HCT116 (cell line): Measurements from ENCODE around the gene KCNIP3. TPM values are rescaled to one million over a fixed set of nuclear protein-coding genes. Genes with fewer than 3 reads are reported as not detected.

ENCODE experiments used
- ATAC-seq: fragments of 200-7000 bp; cut with Tn5 transposase; 2 replicates; pipeline ENCODE4 v1.9.1; 2020; ENCODE audit warnings: mild to moderate bottlenecking, moderate library complexity
- BruUV-seq: library from RNA; stranded (reverse); fragments of 400-500 nt; replicated peaks from 2 replicates; lab custom pipeline; 2021; lab: Mats Ljungman, UMichigan
- CTCF ChIA-PET: fragments of 300-600 bp; sonication (Branson Sonifier 250); formaldehyde crosslinking; loops from one replicate; lab custom pipeline; 2021; ENCODE audit warnings: antibody characterized with exemption; lab: Charles Lee
- POLR2A ChIA-PET: fragments of 300-600, 350-600 bp; sonication (Branson Sonifier 250); formaldehyde crosslinking; loops from one replicate; lab custom pipeline; 2021; ENCODE audit warnings: antibody characterized with exemption; lab: Charles Lee
- RAD21 ChIA-PET, 2 experiments: fragments of 300-600 bp; sonication (Branson Sonifier 250); formaldehyde crosslinking; loops; one replicate each; lab custom pipeline; 2023; ENCODE audit warnings: low total read pairs in 2 of 2; ENCODE audit not compliant: uncharacterized antibody in 2 of 2, unreplicated experiment in 2 of 2, low non-redundant PET in 1 of 2; lab: Charles Lee
- DNase-seq: peaks from one replicate; pipeline ENCODE4 v3.0.0-alpha.2; 2010; ENCODE audit warnings: low read depth, low spot score
- H2AFZ ChIP-seq: fragments of 200-600 bp; shearing (Covaris generic), sonication (generic); 2 replicates; pipeline ENCODE4 v1.6.1; 2017; ENCODE audit warnings: low read depth, mixed run types, mixed read lengths, antibody characterized with exemption, low read length; ENCODE audit not compliant: poor library complexity, severe bottlenecking
- H3K27ac ChIP-seq: 2 replicates; pipeline ENCODE4 v1.5.1; 2012; ENCODE audit warnings: low read depth, low read length
- H3K27me3 ChIP-seq: fragments of 200-600 bp; sonication (generic); 2 replicates; pipeline ENCODE4 v1.6.1; 2016; ENCODE audit warnings: mixed run types, low read length, mixed read lengths; ENCODE audit not compliant: insufficient read depth
- H3K36me3 ChIP-seq, 2 experiments: fragments of 200-500 bp in 1 of 2; fragments of 200-600 bp in 1 of 2; sonication (Bioruptor generic) in 1 of 2; sonication (generic) in 1 of 2; 2 replicates each; pipeline versions ENCODE4 v1.5.1 to v1.6.1; 2014 to 2016; ENCODE audit warnings: low read length in 2 of 2, inconsistent platforms in 1 of 2, mixed read lengths in 1 of 2, mixed run types in 1 of 2; ENCODE audit not compliant: insufficient read depth in 2 of 2, control insufficient read depth in 1 of 2
- H3K4me1 ChIP-seq, 2 experiments: fragments of 200-600 bp in 1 of 2; sonication (generic) in 1 of 2; 2 replicates each; pipeline versions ENCODE4 v1.5.1 to v1.6.1; 2012 to 2017; ENCODE audit warnings: low read length in 2 of 2, inconsistent platforms in 1 of 2, mild to moderate bottlenecking in 1 of 2, mixed read lengths in 1 of 2, mixed run types in 1 of 2, moderate library complexity in 1 of 2; ENCODE audit not compliant: insufficient read depth in 2 of 2, control insufficient read depth in 1 of 2
- H3K4me2 ChIP-seq: fragments of 200-600 bp; sonication (generic); 2 replicates; pipeline ENCODE4 v1.6.1; 2017; ENCODE audit warnings: mixed run types, low read length, mixed read lengths
- H3K4me3 ChIP-seq, 2 experiments: fragments of 200-600 bp in 1 of 2; sonication (generic) in 1 of 2; replicated peaks in 1 of 2; 2 replicates each; pipeline ENCODE4 v1.5.1; 2011 to 2016; ENCODE audit warnings: low read length in 2 of 2, control low read depth in 1 of 2, low read depth in 1 of 2, mild to moderate bottlenecking in 1 of 2, mixed read lengths in 1 of 2, mixed run types in 1 of 2
- H3K79me2 ChIP-seq: fragments of 200-600 bp; sonication (generic); 2 replicates; pipeline ENCODE4 v1.6.1; 2017; ENCODE audit warnings: mild to moderate bottlenecking, mixed run types, low read length, moderate library complexity, mixed read lengths; ENCODE audit not compliant: insufficient read depth
- H3K9ac ChIP-seq: fragments of 200-600 bp; sonication (generic); 2 replicates; pipeline ENCODE4 v1.6.1; 2016; ENCODE audit warnings: low read length, mixed read lengths
- H3K9me2 ChIP-seq: fragments of 200-600 bp; sonication (generic), shearing (Covaris generic); 2 replicates; pipeline ENCODE4 v1.6.1; 2017; ENCODE audit warnings: mixed run types, mild to moderate bottlenecking, moderate library complexity; ENCODE audit not compliant: insufficient read depth
- H3K9me3 ChIP-seq, 2 experiments: fragments of 200-500 bp in 1 of 2; fragments of 200-600 bp in 1 of 2; sonication (Bioruptor generic) in 1 of 2; sonication (generic) in 1 of 2; 2 replicates each; pipeline ENCODE4 v1.6.1; 2014 to 2017; ENCODE audit warnings: low read length in 2 of 2, mixed read lengths in 2 of 2, inconsistent platforms in 1 of 2, low read depth in 1 of 2, mild to moderate bottlenecking in 1 of 2, mixed run types in 1 of 2, moderate library complexity in 1 of 2; ENCODE audit not compliant: control insufficient read depth in 1 of 2, insufficient read depth in 1 of 2
- H4K20me1 ChIP-seq: fragments of 200-600 bp; sonication (generic), shearing (Covaris generic); 2 replicates; pipeline ENCODE4 v1.6.1; 2017; ENCODE audit warnings: mixed run types, mild to moderate bottlenecking, moderate library complexity; ENCODE audit not compliant: insufficient read depth
- CBX3 ChIP-seq: IDR thresholded peaks from 2 replicates; pipeline ENCODE4 v1.6.1; 2012; ENCODE audit warnings: low read depth
- CEBPB ChIP-seq: IDR thresholded peaks from 2 replicates; pipeline ENCODE4 v1.6.1; 2012; ENCODE audit warnings: low read depth
- CTCF ChIP-seq, 3 experiments: fragments of 200-600 bp in 1 of 3; sonication (generic) in 1 of 3; IDR thresholded peaks in 2 of 3; conservative IDR thresholded peaks in 1 of 3; 2 replicates each; pipeline ENCODE4 v1.5.1; 2012 to 2017; ENCODE audit warnings: low read depth in 2 of 3, low read length in 2 of 3, antibody characterized with exemption in 1 of 3, borderline replicate concordance in 1 of 3, control low read depth in 1 of 3, mild to moderate bottlenecking in 1 of 3, mixed read lengths in 1 of 3, mixed run types in 1 of 3, moderate library complexity in 1 of 3; ENCODE audit not compliant: insufficient read depth in 1 of 3
- EGR1 ChIP-seq: IDR thresholded peaks from 2 replicates; pipeline ENCODE4 v1.6.1; 2012; ENCODE audit warnings: low read depth
- ELF1 ChIP-seq: IDR thresholded peaks from 2 replicates; pipeline ENCODE4 v1.6.1; 2012; ENCODE audit warnings: low read depth, borderline replicate concordance
- EZH2 ChIP-seq: fragments of 200-600 bp; sonication (generic); IDR thresholded peaks from 2 replicates; pipeline ENCODE4 v1.6.1; 2017; ENCODE audit warnings: antibody characterized with exemption, mixed run types
- EZH2phosphoT487 ChIP-seq: fragments of 200-600 bp; IDR thresholded peaks from 2 replicates; pipeline ENCODE4 v1.6.1; 2018; ENCODE audit warnings: antibody characterized with exemption, borderline replicate concordance
- FOSL1 ChIP-seq: IDR thresholded peaks from 2 replicates; pipeline ENCODE4 v1.6.1; 2012; ENCODE audit warnings: low read depth
- POLR2A ChIP-seq: IDR thresholded peaks from 2 replicates; pipeline ENCODE4 v1.7.0; 2011; ENCODE audit warnings: borderline replicate concordance; ENCODE audit not compliant: insufficient read depth, insufficient read length; ENCODE audit errors: extremely low read depth
- POLR2AphosphoS5 ChIP-seq: IDR thresholded peaks from 2 replicates; pipeline ENCODE4 v1.6.1; 2011; ENCODE audit warnings: mild to moderate bottlenecking, low read depth, low read length, moderate library complexity
- RAD21 ChIP-seq: IDR thresholded peaks from 2 replicates; pipeline ENCODE4 v1.6.1; 2012; ENCODE audit warnings: low read depth, mild to moderate bottlenecking
- REST ChIP-seq: IDR thresholded peaks from 2 replicates; pipeline ENCODE4 v1.6.1; 2012; ENCODE audit warnings: low read depth
- SP1 ChIP-seq: IDR thresholded peaks from 2 replicates; pipeline ENCODE4 v1.6.1; 2012; ENCODE audit warnings: low read depth
- SRF ChIP-seq: IDR thresholded peaks from 2 replicates; pipeline ENCODE4 v1.6.1; 2012; ENCODE audit warnings: low read depth
- YY1 ChIP-seq: IDR thresholded peaks from 2 replicates; pipeline ENCODE4 v1.6.1; 2011; ENCODE audit warnings: low read length, low read depth, moderate library complexity, mild to moderate bottlenecking; ENCODE audit not compliant: insufficient replicate concordance; ENCODE audit errors: extremely low read depth
- ZFX ChIP-seq: fragments of 450-650 bp; IDR thresholded peaks from 2 replicates; pipeline ENCODE4 v1.6.1; 2017
- ZNF274 ChIP-seq: fragments of 200-500 bp; sonication (Bioruptor generic); IDR thresholded peaks from 2 replicates; pipeline ENCODE4 v1.6.1; 2014; ENCODE audit warnings: mild to moderate bottlenecking, low read depth, low read length, inconsistent platforms
- intact Hi-C: fragments of 100-400 bp; cut with micrococcal nuclease; formaldehyde crosslinking; loops from 2 replicates; pipeline ENCODE4 v1.10.0; 2022
- total RNA-seq: library from RNA; stranded (reverse); gene quantifications from one replicate; pipeline ENCODE4 v1.2.1, GENCODE V29; 2021; ENCODE audit not compliant: unreplicated experiment
- TF ChIP-seq, protein P1 (sequence below): IDR thresholded peaks from 2 replicates; pipeline ENCODE4 v1.6.1; 2012

The KCNIP3 gene
- total RNA-seq, 1 experiment from 2014 or later, result 3.1 TPM

DNA sequence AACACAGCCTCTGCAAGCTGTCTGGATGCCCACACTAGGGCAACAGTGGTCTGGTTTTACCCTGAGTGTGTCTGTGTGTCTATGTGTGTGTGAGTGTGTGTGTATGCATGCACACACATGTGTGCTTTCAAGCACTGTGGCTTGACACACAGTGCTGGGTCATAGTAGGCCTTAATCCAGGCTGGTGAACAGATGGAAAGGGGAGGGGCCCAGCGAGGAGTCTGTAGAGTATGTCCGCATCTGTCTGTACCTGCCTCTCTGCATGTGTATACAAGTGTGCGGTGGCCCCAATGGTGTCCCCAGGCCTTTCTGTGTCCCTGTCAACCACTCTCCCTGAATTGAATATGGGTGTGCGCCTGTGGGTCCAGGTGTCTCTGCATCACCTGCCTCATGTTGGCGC lies 9.3 kb upstream of the KCNIP3 start:
- Histone ChIP-seq H3K9me2 (no peaks in the 10 kb centered on the region), H4K20me1 (no peaks in the 10 kb centered on the region), H3K27ac (no peak overlapping the region), H3K4me2 (no peak overlapping the region), H3K27me3 (no peaks in the 10 kb centered on the region), H2AFZ (no peak overlapping the region)
- no peak for DNase-seq
- no TSS peak for BruUV-seq
- POLR2A ChIA-PET, result interaction anchor here (0.7 kb wide), 1 partner anchor 121 kb away, joined by 3 read pairs; no protein-coding TSS in a partner anchor
- CTCF ChIA-PET, result no interaction called here
- RAD21 ChIA-PET, result no interaction called here
- TF ChIP-seq CEBPB (no peak), SP1 (no peak), POLR2AphosphoS5 (no peak), RAD21 (no peak), POLR2A (no peak), EZH2 (no peak), ZFX (no peak), FOSL1 (no peak), SRF (no peak), ZNF274 (no peak), CTCF (IDR thresholded peaks at IDR 0.05 in 2 of 3, conservative IDR thresholded peaks at IDR 0.05 in 1 of 3; ENCODE audit: borderline replicate concordance in 1 of 3, insufficient read depth in 1 of 3, low read depth in 2 of 3, low read length in 2 of 3) (no peak), EGR1 (no peak), REST (no peak), YY1 (no peak), CBX3 (no peak), ELF1 (no peak), EZH2phosphoT487 (no peak)
- TF ChIP-seq, protein P1, sequence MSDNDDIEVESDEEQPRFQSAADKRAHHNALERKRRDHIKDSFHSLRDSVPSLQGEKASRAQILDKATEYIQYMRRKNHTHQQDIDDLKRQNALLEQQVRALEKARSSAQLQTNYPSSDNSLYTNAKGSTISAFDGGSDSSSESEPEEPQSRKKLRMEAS, result no peak
- TF ChIP-seq, all 23 proteins: peak for 0
- intact Hi-C loops, result no loop called here
- no peak overlapping the region for H3K9ac ChIP-seq
- peaks cover 0 to 5% of the 10 kb centered on the region in 2 experiments; a peak in 2 of 4 replicates for H3K4me1 ChIP-seq
- ATAC-seq, result no peak
- no peaks in the 10 kb centered on the region for H3K36me3 ChIP-seq
- H3K9me3 ChIP-seq, result 0 out of 4 replicates have a peak, but pooled peaks cover 0 to 6% of the 10 kb centered on the region in 2 experiments
- H3K79me2 ChIP-seq, result no peaks in the 10 kb centered on the region
- H3K4me3 ChIP-seq, result no peak overlapping the region
